Measurements from ENCODE around the gene GPC4.

Gene GPC4

GRCh38 chrX:133359466-133359865 is 55.8 kb downstream of the GPC4 start:
- Histone ChIP-seq H3K4me1 (ENCODE audit: control insufficient read depth, insufficient read depth, low read length) (no peaks in the 10 kb centered on the region), H3K27ac (ENCODE audit: extremely low read depth, low read depth, low read length) (no peak overlapping the region), H3K9me3 (ENCODE audit: control insufficient read depth, insufficient read depth, low read depth, low read length) (no peaks in the 10 kb centered on the region), H3K36me3 (ENCODE audit: control insufficient read depth in 2 of 2, insufficient read depth in 1 of 2, low read length in 2 of 2) (no peaks in the 10 kb centered on the region), H3K4me3 (ENCODE audit: low read depth, low read length) (no peak overlapping the region)
- POLR2A ChIA-PET: no interaction called here
- TF ChIP-seq ZFHX2 (tag by site-specific recombination; conservative IDR thresholded peaks at IDR 0.05): no peak
- TF ChIP-seq ZNF549 (tag by site-specific recombination; IDR thresholded peaks at IDR 0.05): no peak
- no peak for TF ChIP-seq ZNF585B (tag by site-specific recombination; IDR thresholded peaks at IDR 0.05)
- no peak for TF ChIP-seq ZNF449 (tag by site-specific recombination; IDR thresholded peaks at IDR 0.05)
- TF ChIP-seq BCL11B (tag by site-specific recombination; IDR thresholded peaks at IDR 0.05; ENCODE audit: low read depth): no peak
- no peak for TF ChIP-seq PRDM6 (tag by site-specific recombination; IDR thresholded peaks at IDR 0.05)
- no peak for TF ChIP-seq ZBTB1 (tag by site-specific recombination; IDR thresholded peaks at IDR 0.05)
- no peak for TF ChIP-seq KLF9 (tag by site-specific recombination; IDR thresholded peaks at IDR 0.05; ENCODE audit: low read depth)
- no peak for TF ChIP-seq PRDM2 (tag by site-specific recombination; IDR thresholded peaks at IDR 0.05; ENCODE audit: borderline replicate concordance)
- no peak for TF ChIP-seq ZBTB8A (tag by site-specific recombination; IDR thresholded peaks at IDR 0.05)
- CTCF ChIA-PET: no interaction called here

GRCh38 chrX:133353233-133353632 is 62.1 kb downstream of the GPC4 start:
- H3K4me1 ChIP-seq (ENCODE audit: control insufficient read depth, insufficient read depth, low read length): peaks cover 5% of the 10 kb centered on the region; the same call in 1 of the 2 replicates
- H3K27ac ChIP-seq (ENCODE audit: extremely low read depth, low read depth, low read length): no peak overlapping the region
- no peak overlapping the region for H3K4me3 ChIP-seq (ENCODE audit: low read depth, low read length)
- POLR2A ChIA-PET: no interaction called here
- no peaks in the 10 kb centered on the region for H3K9me3 ChIP-seq (ENCODE audit: control insufficient read depth, insufficient read depth, low read depth, low read length)
- TF ChIP-seq ZNF701 (tag by site-specific recombination; IDR thresholded peaks at IDR 0.05) (no peak), ZNF24 (tag by site-specific recombination; IDR thresholded peaks at IDR 0.05) (no peak), ZNF645 (tag by site-specific recombination; IDR thresholded peaks at IDR 0.05) (no peak), ZNF654 (tag by site-specific recombination; IDR thresholded peaks at IDR 0.05; ENCODE audit: low read depth) (no peak), ZNF626 (tag by site-specific recombination; IDR thresholded peaks at IDR 0.05) (no peak), ZBTB10 (tag by site-specific recombination; IDR thresholded peaks at IDR 0.05) (no peak), ZNF398 (tag by site-specific recombination; IDR thresholded peaks at IDR 0.05) (no peak), ZNF175 (tag by site-specific recombination; IDR thresholded peaks at IDR 0.05) (no peak), ZNF473 (tag by site-specific recombination; IDR thresholded peaks at IDR 0.05) (no peak), ZNF791 (tag by site-specific recombination; IDR thresholded peaks at IDR 0.05) (no peak), ZNF423 (tag by site-specific recombination; IDR thresholded peaks at IDR 0.05) (no peak)
- CTCF ChIA-PET: interaction anchor here (0.6 kb wide), 1 partner anchor 10 kb away, joined by 3 read pairs; no protein-coding TSS in a partner anchor
- no peaks in the 10 kb centered on the region for H3K36me3 ChIP-seq (ENCODE audit: control insufficient read depth in 2 of 2, insufficient read depth in 1 of 2, low read length in 2 of 2)

Measured in HEK293 (cell line).